GM10266 (cell line): ENCODE data around the gene CCPG1.
"Not testable (repeated sequence)": the region's sequence is repeated elsewhere in the genome, so short reads cannot be mapped to it uniquely, and the experiment has no call there.

Experiments used
- DNase-seq: peaks from one replicate; pipeline ENCODE4 v3.0.0; 2012; ENCODE audit errors: extremely low spot score
- CTCF ChIP-seq: IDR thresholded peaks from 2 replicates; pipeline ENCODE4 v1.5.1; 2012; ENCODE audit warnings: mild to moderate bottlenecking, low read depth; ENCODE audit not compliant: control insufficient read depth, insufficient read depth; ENCODE audit errors: missing control alignments

CCPG1 gene

GRCh38 chr15:55420171-55420866, 12.2 kb upstream of the CCPG1 start:
- no peak for DNase-seq
- no peak for TF ChIP-seq CTCF

- not testable (repeated sequence) for DNase-seq
Observed at GRCh38 chr15:55417678-55418077, 9.5 kb upstream of the CCPG1 start.

GRCh38 chr15:55408976-55409375, 817 bp upstream of the CCPG1 start:
- not testable (repeated sequence) for DNase-seq

- no peak for TF ChIP-seq CTCF
- no peak for DNase-seq
Observed at GRCh38 chr15:55407498-55408011, 604 bp downstream of the CCPG1 start.

GRCh38 chr15:55403531-55403930, 4.6 kb downstream of the CCPG1 start:
- TF ChIP-seq CTCF: no peak
- no peak for DNase-seq

- TF ChIP-seq CTCF: no peak
- DNase-seq: no peak
Observed at GRCh38 chr15:55402707-55403106, 5.5 kb downstream of the CCPG1 start.

- no peak for DNase-seq
- TF ChIP-seq CTCF: no peak
Observed at GRCh38 chr15:55401786-55402246, 6.3 kb downstream of the CCPG1 start.

GRCh38 chr15:55400050-55400449, 8.1 kb downstream of the CCPG1 start:
- not testable (repeated sequence) for DNase-seq

GRCh38 chr15:55398243-55398642, 9.9 kb downstream of the CCPG1 start:
- DNase-seq: no peak
- no peak for TF ChIP-seq CTCF
